HepG2 (cell line): Measurements from ENCODE around the gene BEGAIN. TPM values are rescaled to one million over a fixed set of nuclear protein-coding genes. Genes with fewer than 3 reads are reported as not detected.

Experiments used
- AKAP8 ChIP-seq: sonication (generic); formaldehyde crosslinking; IDR thresholded peaks from 2 replicates; pipeline ENCODE4 v1.5.1; 2020; ENCODE audit warnings: mild to moderate bottlenecking, missing genetic modification reagents
- HNRNPUL1 ChIP-seq: fragments of 200-400 bp; formaldehyde crosslinking; IDR thresholded peaks from 2 replicates; pipeline ENCODE4 v1.6.1; 2017; ENCODE audit warnings: low read depth, mild to moderate bottlenecking, low read length, moderate library complexity
- KMT2B ChIP-seq: IDR thresholded peaks from 2 replicates; pipeline ENCODE4 v1.6.1; 2016; ENCODE audit warnings: missing genetic modification reagents, missing compliant biosample characterization
- SMARCC2 ChIP-seq: fragments of 450-650 bp; IDR thresholded peaks from 2 replicates; pipeline ENCODE4 v1.6.1; 2017; ENCODE audit warnings: antibody characterized with exemption, mild to moderate bottlenecking
- SP4 ChIP-seq: sonication (generic); formaldehyde crosslinking; IDR thresholded peaks from 2 replicates; pipeline ENCODE4 v1.8.1; 2023; ENCODE audit warnings: mild to moderate bottlenecking, missing genetic modification reagents
- TBL1XR1 ChIP-seq: fragments of 150-350 bp; IDR thresholded peaks from 2 replicates; pipeline ENCODE4 v1.6.1; 2014; ENCODE audit warnings: borderline replicate concordance, low read length; ENCODE audit not compliant: partially characterized antibody
- ZNF292 ChIP-seq: sonication (generic); formaldehyde crosslinking; IDR thresholded peaks from 2 replicates; pipeline ENCODE4 v1.8.1; 2022; ENCODE audit warnings: mild to moderate bottlenecking, low read depth, missing genetic modification reagents, borderline replicate concordance
- ZNF343 ChIP-seq: sonication (generic); formaldehyde crosslinking; IDR thresholded peaks from 2 replicates; pipeline ENCODE4 v1.4.0; 2020; ENCODE audit warnings: mild to moderate bottlenecking, missing genetic modification reagents
- ZNF747 ChIP-seq: sonication (generic); formaldehyde crosslinking; IDR thresholded peaks from 2 replicates; pipeline ENCODE4 v1.8.1; 2023; ENCODE audit warnings: missing genetic modification reagents, mild to moderate bottlenecking, borderline replicate concordance
- ZSCAN29 ChIP-seq: sonication (generic); formaldehyde crosslinking; conservative IDR thresholded peaks from 2 replicates; pipeline ENCODE4 v1.4.0; 2020; ENCODE audit warnings: mild to moderate bottlenecking, missing genetic modification reagents
- polyA plus RNA-seq, 8 experiments: library from polyadenylated mRNA; depleted of rRNA in 3 of 8; stranded (reverse) in 7 of 8; unstranded in 1 of 8; fragments of >200 nt; fragmentation: Illumina TruSeq in 4 of 8; extraction: Trizol in 4 of 8; gene quantifications; 2 replicates each; pipeline versions ENCODE4 v1.2.1 to v1.2.3, GENCODE V29; 2011 to 2016; ENCODE audit warnings: low read depth in 4 of 8, missing spikeins in 1 of 8, mixed read lengths in 1 of 8; ENCODE audit not compliant: insufficient read depth in 1 of 8
- small RNA-seq, 3 experiments: library from RNA; depleted of rRNA; stranded (forward); fragments of <200 nt; gene quantifications; one replicate each; pipeline ENCODE3, GENCODE V24; 2012; ENCODE audit warnings: low read depth in 2 of 3, low replicate concordance in 1 of 3; ENCODE audit not compliant: insufficient read length in 3 of 3, insufficient read depth in 2 of 3
- total RNA-seq, 5 experiments: library from RNA; depleted of rRNA; stranded (reverse); fragments of >200 nt; fragmentation: Illumina TruSeq; extraction: Trizol; gene quantifications; 2 replicates each; pipeline ENCODE4 v1.2.3, GENCODE V29; 2016; ENCODE audit warnings: low read depth in 1 of 5
- TF ChIP-seq, protein P1 (sequence below): sonication (generic); formaldehyde crosslinking; IDR thresholded peaks from 2 replicates; pipeline ENCODE4 v1.4.0; 2020; ENCODE audit warnings: mild to moderate bottlenecking, missing genetic modification reagents, borderline replicate concordance

Gene BEGAIN
- total and polyA plus RNA-seq, 2 of the 13 experiments (the other 11 are each of a cell fraction or from before 2014, with no cell fraction given): not detected

DNA sequence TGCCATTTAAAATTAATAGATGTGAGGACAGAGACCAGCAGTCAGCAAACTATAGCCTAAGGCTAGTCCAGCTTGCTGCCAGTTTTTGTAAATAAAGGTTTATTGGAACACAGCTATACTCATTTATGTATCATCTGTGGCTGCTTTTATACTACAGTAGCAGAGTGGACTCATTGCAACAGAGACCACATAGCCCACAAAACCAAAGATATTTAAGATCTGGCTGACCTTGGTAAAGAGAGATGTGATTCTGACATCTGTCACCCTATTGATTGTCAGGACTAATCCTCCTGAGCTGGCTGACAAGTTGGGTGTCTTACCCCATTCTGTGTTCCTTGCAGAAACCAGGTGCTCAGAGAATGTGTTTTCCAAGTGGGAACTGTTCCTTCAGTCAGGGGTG is 99.9 kb downstream of the BEGAIN start (continued):
- TF ChIP-seq HNRNPUL1 (no peak), ZNF292 (no peak), SP4 (CRISPR knock-in tag) (no peak), KMT2B (CRISPR knock-in tag) (no peak), AKAP8 (CRISPR knock-in tag) (no peak), TBL1XR1 (no peak), ZNF343 (CRISPR knock-in tag) (no peak), SMARCC2 (no peak), ZSCAN29 (CRISPR knock-in tag) (no peak), ZNF747 (no peak)
- TF ChIP-seq, protein P1, sequence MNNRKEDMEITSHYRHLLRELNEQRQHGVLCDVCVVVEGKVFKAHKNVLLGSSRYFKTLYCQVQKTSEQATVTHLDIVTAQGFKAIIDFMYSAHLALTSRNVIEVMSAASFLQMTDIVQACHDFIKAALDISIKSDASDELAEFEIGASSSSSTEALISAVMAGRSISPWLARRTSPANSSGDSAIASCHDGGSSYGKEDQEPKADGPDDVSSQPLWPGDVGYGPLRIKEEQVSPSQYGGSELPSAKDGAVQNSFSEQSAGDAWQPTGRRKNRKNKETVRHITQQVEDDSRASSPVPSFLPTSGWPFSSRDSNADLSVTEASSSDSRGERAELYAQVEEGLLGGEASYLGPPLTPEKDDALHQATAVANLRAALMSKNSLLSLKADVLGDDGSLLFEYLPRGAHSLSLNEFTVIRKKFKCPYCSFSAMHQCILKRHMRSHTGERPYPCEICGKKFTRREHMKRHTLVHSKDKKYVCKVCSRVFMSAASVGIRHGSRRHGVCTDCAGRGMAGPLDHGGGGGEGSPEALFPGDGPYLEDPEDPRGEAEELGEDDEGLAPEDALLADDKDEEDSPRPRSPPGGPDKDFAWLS (CRISPR knock-in tag): no peak

Small RNAs within 50 kb of the gene (small RNA-seq; reads per million reads assigned to genes)
- 0 reads per million in 3 experiments for gene RN7SKP92

Other genes with a start within 250 kb of the BEGAIN start
- gene WDR25, start 210.9 kb downstream of the BEGAIN start, total RNA-seq (2016; rRNA removed; fragmentation: Illumina TruSeq; extraction: Trizol): 4.2 and 4.6 TPM in 2 replicates
- 2.4 and 2.7 TPM in 2 replicates for gene WDR25, start 210.9 kb downstream of the BEGAIN start, polyA plus RNA-seq (2011; rRNA removed)
- 48.2 and 95.5 TPM in 2 replicates for gene DLK1, start 139.5 kb upstream of the BEGAIN start, total RNA-seq (2016; rRNA removed; fragmentation: Illumina TruSeq; extraction: Trizol)
- gene DLK1, start 139.5 kb upstream of the BEGAIN start, polyA plus RNA-seq (2011; rRNA removed): 312 and 395 TPM in 2 replicates
- gene MEG3, start 238.7 kb upstream of the BEGAIN start, total RNA-seq (2016; rRNA removed; fragmentation: Illumina TruSeq; extraction: Trizol): not detected in 2 replicates
- gene MEG3, start 238.7 kb upstream of the BEGAIN start, polyA plus RNA-seq (2011; rRNA removed): 0.07 and 0.17 TPM in 2 replicates